OCI-LY3 (cell line): ENCODE data around the gene SNAPC2.

Experiments
- H2AFZ ChIP-seq: fragments of 200-600, 300-600 bp; shearing (Covaris generic); 2 replicates; pipeline ENCODE4 v1.6.0; 2014; ENCODE audit warnings: antibody characterized with exemption, low read depth, low read length
- H3K27ac ChIP-seq: fragments of 200-600, 300-600 bp; sonication (generic); 2 replicates; pipeline ENCODE4 v1.5.1; 2014; ENCODE audit warnings: mild to moderate bottlenecking, low read length, moderate library complexity, mixed read lengths
- H3K27me3 ChIP-seq: fragments of 200-600, 300-600 bp; sonication (generic); 2 replicates; pipeline ENCODE4 v1.6.1; 2014; ENCODE audit warnings: low read depth, low read length, mixed read lengths
- H3K36me3 ChIP-seq: fragments of 200-600, 300-600 bp; sonication (generic); replicated peaks from 2 replicates; pipeline ENCODE3; 2014; ENCODE audit warnings: low read depth, low read length, mixed read lengths
- H3K4me1 ChIP-seq: fragments of 300-600, 200-600 bp; sonication (generic); 2 replicates; pipeline ENCODE4 v1.6.1; 2014; ENCODE audit warnings: low read length, mixed read lengths
- H3K4me2 ChIP-seq: fragments of 200-600, 300-600 bp; sonication (generic); 2 replicates; pipeline ENCODE4 v1.6.1; 2014; ENCODE audit warnings: low read length, mixed read lengths
- H3K4me3 ChIP-seq: fragments of 300-600, 200-600 bp; sonication (generic); 2 replicates; pipeline ENCODE4 v1.5.1; 2014; ENCODE audit warnings: antibody characterized with exemption, mild to moderate bottlenecking, low read length, moderate library complexity
- H3K79me2 ChIP-seq: fragments of 300-600, 200-600 bp; shearing (Covaris generic); 2 replicates; pipeline ENCODE4 v1.6.1; 2014; ENCODE audit warnings: mild to moderate bottlenecking, low read length, mixed read lengths
- H3K9ac ChIP-seq: fragments of 300-600, 200-600 bp; shearing (Covaris generic); 2 replicates; pipeline ENCODE4 v1.6.0; 2014; ENCODE audit warnings: mild to moderate bottlenecking, low read length, moderate library complexity
- H3K9me3 ChIP-seq: fragments of 200-600, 300-600 bp; shearing (Covaris generic); 2 replicates; pipeline ENCODE4 v1.6.1; 2014; ENCODE audit warnings: low read length, mixed read lengths; ENCODE audit not compliant: insufficient read depth
- H4K20me1 ChIP-seq: fragments of 200-600, 300-600 bp; sonication (generic); 2 replicates; pipeline ENCODE4 v1.6.1; 2016; ENCODE audit warnings: low read length, mixed read lengths; ENCODE audit not compliant: insufficient read depth
- CTCF ChIP-seq: fragments of 200-600, 300-600 bp; sonication (generic); IDR thresholded peaks from 2 replicates; pipeline ENCODE4 v1.5.1; 2014; ENCODE audit warnings: antibody characterized with exemption, low read length, low read depth
- EZH2phosphoT487 ChIP-seq: fragments of 200-600 bp; shearing (Covaris generic); IDR thresholded peaks from 2 replicates; pipeline ENCODE4 v1.6.1; 2018; ENCODE audit warnings: antibody characterized with exemption, mixed run types, low read depth

Gene SNAPC2

GRCh38 chr19:7961920-7962626 is 41.9 kb downstream of the SNAPC2 start:
- Histone ChIP-seq H2AFZ (no peak overlapping the region), H3K79me2 (no peaks in the 10 kb centered on the region), H4K20me1 (no peaks in the 10 kb centered on the region), H3K9me3 (no peaks in the 10 kb centered on the region), H3K4me1 (no peaks in the 10 kb centered on the region), H3K4me2 (no peak overlapping the region), H3K4me3 (no peak overlapping the region), H3K9ac (no peak overlapping the region), H3K27ac (no peak overlapping the region), H3K27me3 (no peaks in the 10 kb centered on the region), H3K36me3 (peaks cover 69% of the 10 kb centered on the region)
- TF ChIP-seq CTCF (no peak), EZH2phosphoT487 (no peak)

DNA sequence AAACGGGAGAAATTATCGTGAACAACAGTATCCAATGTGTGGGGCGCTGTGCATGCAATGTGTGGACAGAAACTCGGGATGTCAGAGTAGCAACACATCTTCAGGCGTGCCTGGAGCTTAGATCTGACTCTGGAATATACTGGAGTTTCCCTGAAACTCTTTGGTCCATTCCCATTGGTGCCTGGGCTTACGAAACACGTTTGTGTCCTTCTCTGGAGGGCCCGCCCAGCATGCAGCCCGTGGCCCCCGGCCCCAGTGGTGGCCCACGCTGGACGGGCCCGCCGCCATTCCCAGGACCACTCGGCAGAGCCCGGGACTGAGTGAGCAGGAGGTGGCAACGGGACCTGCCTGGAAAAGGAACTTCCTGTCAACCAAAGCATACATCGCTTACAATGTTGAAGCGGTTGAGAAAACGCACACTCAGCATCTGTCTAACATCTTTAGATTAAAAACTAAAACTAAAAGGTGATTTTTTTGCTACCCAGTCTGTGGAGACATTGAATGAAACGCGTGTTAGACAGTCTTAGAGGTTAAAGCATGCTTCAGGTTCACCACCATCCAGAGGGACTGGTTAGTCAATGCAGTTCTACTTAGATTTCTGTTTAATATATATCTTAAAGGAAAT is 42.6 kb downstream of the SNAPC2 start:
- Histone ChIP-seq H3K79me2 (no peaks in the 10 kb centered on the region), H3K27me3 (no peaks in the 10 kb centered on the region), H3K27ac (no peak overlapping the region), H3K4me2 (no peak overlapping the region), H4K20me1 (no peaks in the 10 kb centered on the region), H2AFZ (no peak overlapping the region), H3K36me3 (peaks cover 72% of the 10 kb centered on the region), H3K9me3 (no peaks in the 10 kb centered on the region), H3K9ac (no peak overlapping the region), H3K4me1 (no peaks in the 10 kb centered on the region), H3K4me3 (no peak overlapping the region)
- TF ChIP-seq CTCF (no peak), EZH2phosphoT487 (no peak)

DNA sequence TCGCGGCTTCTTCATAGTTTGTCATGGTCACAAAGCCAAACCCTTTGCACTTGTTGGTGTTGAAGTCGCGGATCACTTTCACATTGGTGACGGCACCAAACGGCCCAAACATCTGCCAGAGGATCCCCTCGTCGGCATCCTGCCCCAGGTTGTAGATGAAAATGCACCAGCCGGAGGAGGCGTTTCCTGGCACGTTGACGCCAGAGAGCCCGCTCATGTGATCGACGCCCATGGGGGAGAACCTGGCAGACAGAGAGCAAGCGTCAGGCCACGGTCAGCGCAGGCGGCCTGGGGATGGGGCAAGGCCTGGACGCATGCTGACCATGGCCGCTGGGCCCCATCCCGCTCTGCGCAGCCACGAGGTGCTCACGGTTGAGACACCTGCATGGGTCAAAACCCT is 43.4 kb downstream of the SNAPC2 start:
- Histone ChIP-seq H3K4me3 (no peak overlapping the region), H3K36me3 (peaks cover 73% of the 10 kb centered on the region), H4K20me1 (no peaks in the 10 kb centered on the region), H2AFZ (no peak overlapping the region), H3K27ac (no peak overlapping the region), H3K9ac (no peak overlapping the region), H3K4me1 (no peaks in the 10 kb centered on the region), H3K4me2 (no peak overlapping the region), H3K9me3 (no peaks in the 10 kb centered on the region), H3K79me2 (no peaks in the 10 kb centered on the region), H3K27me3 (no peaks in the 10 kb centered on the region)
- TF ChIP-seq EZH2phosphoT487 (no peak), CTCF (no peak)

GRCh38 chr19:7965259-7965841 is 45.2 kb downstream of the SNAPC2 start:
- TF ChIP-seq EZH2phosphoT487 (no peak), CTCF (no peak)
- H3K79me2 ChIP-seq = no peaks in the 10 kb centered on the region
- peaks cover 78% of the 10 kb centered on the region for H3K36me3 ChIP-seq
- no peaks in the 10 kb centered on the region for H3K27me3 ChIP-seq
- no peak overlapping the region for H3K27ac ChIP-seq
- H3K4me1 ChIP-seq = no peaks in the 10 kb centered on the region
- H2AFZ ChIP-seq = no peak overlapping the region
- no peaks in the 10 kb centered on the region for H4K20me1 ChIP-seq
- H3K4me3 ChIP-seq = no peak overlapping the region
- no peak overlapping the region for H3K4me2 ChIP-seq
- no peak overlapping the region for H3K9ac ChIP-seq
- no peaks in the 10 kb centered on the region for H3K9me3 ChIP-seq
